Activated CD4-positive, alpha-beta T cell treated with anti-CD3 and anti-CD28 coated beads, Interleukin-2, amount 50 U/mL, for 4 hours (primary cell): ENCODE results near the gene ZNF497.
"Not testable (repeated sequence)": the region's sequence is repeated elsewhere in the genome, so short reads cannot be mapped to it uniquely, and the experiment has no call there.

Source experiments
- DNase-seq, 2 experiments: peaks; one replicate each; pipeline ENCODE4 v3.0.0-alpha.2; 2020

Gene ZNF497

GRCh38 chr19:58362272-58362994 is at the start of gene ZNF497:
TSS of gene ZNF497 (minus strand) at chr19:58362751. CDS start at chr19:58357635, 5,116 bp downstream.
- DNase-seq, result peak; percentile 95 to 96

- peak in 1 of 2 experiments; percentile 11 for DNase-seq
Observed at GRCh38 chr19:58409010-58409790, 46.6 kb upstream of the ZNF497 start.

DNA sequence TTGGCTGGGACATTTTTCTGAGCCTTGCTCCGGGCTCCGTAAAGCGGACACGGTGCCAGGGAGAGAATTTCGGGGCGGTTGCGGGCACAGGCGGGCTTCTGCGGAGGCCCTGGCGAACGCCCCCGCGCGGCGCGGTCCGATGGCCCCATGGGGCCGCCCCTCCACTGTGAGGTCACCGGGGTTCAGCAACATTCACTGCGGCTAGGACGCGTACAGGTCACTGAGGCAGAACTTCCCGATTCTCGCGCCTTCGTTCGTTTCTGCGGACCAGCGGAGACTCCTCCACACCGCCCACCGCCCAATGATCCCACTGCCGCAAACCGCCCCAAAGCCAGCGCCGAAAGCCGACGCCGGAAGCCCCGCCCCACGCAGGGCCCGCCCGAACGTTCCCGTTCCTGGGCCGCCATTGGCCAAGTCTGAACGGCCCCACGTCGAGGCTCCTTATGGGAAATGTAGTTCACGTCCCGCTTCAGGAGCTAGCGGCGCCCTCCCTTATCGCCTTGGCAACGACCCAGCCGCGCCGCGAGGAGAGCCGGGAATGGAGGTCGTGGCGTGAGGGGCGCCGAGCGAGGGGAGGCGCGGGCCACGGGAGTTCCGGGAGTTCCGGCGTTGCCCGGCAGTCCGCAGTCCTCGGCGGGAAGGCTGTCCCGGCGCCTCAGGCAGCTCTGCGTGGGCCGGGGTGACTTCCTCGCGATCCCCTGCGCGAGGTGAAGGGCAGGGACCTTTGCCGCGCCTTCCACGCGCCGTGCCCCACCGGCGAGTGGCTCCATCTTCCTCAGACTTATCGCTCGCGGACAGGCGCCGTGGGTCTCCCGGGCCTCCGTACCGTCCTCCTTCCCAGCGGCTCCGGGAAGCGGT is 45.8 kb upstream of the ZNF497 start, which contains the start of gene ZNF584:
TSS of gene ZNF584 (plus strand) at position 498 of the 858 bp plus-strand sequence. CDS start 499 bp downstream, outside the sequence.
- peak; percentile 92 to 94 for DNase-seq

DNA sequence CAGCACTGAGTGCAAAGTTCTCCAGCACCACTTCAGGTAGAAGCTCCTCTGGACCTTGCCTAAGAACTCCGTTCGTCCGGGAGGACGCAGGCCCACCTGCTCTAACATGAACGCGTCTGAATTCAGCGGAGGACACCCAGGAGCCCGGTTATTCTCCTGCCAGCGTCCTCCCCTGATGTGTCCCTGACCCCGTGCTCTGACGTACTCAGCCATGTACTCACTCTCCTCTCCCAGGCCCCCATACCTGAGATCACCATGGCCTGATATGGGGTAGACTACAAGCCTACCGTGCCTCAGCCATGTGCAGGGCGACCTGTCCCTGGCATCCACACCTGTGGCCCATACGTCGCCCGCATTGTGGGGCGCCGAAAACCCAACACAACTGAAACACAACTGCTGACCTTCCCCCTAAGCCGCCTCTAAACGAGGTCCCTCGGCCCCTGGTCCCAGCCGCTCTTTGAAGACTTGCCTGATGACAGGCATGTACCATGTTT is 45.2 kb upstream of the ZNF497 start:
- no peak for DNase-seq

DNA sequence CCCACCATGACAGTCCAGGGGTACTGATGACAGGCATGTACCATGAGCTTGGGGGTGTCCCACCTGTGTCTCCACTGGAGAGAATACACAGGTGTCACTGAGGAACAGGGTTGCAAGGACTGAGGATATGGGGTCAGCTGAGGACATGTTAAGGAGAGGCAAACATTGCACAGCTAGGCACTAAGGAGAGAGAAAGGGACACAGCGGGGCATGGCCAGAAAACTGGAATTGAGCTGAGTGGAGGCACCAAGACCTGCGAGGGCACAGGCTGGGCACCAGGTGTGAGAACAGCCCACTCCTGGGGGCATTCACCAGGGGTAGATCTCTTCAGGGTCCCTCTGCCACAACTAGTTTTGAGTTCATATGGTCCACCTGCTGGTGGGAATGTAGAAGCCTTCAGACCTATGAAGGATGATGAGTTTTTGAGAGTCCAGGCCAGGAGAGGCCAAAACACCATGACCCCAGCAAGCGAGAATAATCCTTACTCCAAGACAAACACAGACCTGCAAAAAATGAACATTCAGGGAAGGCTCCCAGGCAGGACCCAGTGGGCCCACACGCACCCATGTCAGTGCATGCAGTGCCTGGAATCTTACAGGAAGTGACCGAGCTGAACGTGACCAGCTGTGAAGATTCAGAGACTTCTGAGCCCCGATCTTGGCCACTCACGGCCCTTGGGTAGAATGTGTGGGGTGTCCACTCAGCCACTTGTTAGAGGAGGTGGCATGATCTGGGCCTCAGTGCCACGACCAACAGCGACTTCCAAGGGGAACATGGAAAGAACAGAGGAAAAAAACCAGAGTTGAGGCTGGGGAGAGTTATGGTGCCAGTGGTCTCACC is 44.5 kb upstream of the ZNF497 start:
- DNase-seq, result no peak

DNA sequence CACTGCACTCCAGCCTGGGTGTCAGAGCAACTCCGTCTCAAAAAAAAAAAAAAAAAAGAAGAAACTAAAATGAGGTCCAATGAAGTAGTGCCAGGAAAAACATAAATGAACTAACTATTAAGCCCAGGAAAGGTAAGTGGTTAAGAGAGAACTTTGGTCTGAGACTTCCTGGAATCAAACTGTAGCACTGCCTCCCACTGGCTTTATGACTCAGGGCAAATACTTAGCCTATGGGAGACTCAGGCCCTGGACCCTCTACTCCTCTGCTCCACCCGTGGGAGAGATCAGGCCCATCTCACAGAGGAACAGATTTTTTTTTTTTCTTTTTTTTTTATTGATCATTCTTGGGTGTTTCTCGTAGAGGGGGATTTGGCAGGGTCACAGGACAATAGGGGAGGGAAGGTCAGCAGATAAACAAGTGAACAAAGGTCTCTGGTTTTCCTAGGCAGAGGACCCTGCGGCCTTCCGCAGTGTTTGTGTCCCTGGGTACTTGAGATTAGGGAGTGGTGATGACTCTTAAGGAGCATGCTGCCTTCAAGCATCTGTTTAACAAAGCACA is 41.4 kb upstream of the ZNF497 start:
- not testable (repeated sequence) for DNase-seq

DNA sequence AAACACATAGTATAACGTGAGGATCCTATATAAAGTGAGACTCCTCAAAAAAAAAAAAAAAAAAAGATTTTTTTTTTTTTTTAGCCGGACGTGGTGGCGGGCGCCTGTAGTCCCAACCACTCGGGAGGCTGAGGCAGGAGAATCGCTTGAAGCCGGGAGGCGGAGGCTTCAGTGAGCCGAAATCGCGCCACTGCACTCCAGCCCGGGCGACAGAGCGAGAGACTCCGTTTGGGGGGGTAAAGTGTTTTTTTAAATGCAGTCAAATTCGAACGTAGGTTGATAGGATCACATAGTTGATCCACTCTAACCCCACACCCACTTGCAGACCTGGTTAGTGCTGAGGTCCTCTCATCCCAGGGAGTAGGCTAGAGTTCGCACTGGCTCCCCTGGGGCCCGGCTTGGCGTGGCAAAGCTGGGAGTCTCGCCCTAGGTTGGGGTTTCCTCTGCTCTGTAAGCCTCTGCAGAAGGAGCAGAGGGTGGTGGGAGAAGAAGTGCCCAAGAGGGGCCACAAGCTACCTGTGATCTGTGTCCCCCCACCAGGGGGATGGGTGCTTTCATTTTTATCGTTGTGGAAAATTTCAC is 39.4 kb upstream of the ZNF497 start:
- DNase-seq, result no peak

DNA sequence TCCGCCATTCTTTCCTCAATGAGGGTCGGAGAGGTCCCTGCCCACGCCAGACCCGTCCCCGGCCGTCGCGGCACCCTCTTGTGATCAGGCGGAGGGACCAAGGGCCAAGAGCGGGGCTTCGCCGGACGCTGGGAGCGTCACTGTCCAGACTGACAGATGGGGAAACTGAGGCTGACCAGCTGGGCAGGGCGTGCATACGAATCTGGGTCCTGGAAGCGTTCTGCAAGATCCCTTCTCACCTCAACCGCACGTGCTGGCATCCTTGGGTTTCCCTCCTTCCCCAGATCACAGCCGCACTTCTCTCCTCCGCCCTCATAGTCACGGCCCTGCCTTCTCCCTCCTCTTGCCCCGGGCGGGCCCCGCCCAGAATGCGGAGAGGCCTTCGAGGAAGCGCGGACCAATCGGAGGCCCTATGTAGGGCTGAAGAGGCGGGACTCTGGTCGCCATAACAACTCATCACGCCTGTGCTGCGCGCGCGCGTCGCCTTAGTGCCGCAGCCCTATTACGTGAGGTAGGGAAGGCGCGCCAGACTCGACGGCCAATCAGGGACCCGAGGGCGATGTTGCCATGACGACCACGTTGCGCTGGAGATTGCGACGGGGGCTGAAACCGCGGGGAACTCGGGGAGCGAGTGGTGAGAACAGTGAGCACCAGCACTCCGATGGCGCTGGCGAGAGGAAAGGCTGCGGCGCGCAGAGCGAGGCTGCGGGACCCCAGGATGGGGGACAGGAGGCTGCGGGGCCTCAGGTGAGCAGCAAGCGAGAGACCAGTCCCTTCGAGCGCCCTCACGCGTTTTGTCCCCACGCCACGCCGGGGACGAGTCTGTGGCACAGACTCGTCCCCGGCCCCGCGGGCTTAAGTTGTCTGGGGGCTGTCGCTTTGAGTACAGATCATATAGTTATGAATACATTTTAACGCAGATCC is 38.6 kb upstream of the ZNF497 start:
- DNase-seq, result peak; percentile 99

- DNase-seq, result no peak
Observed at GRCh38 chr19:58400316-58400915, 37.9 kb upstream of the ZNF497 start.

GRCh38 chr19:58399903-58400302 is 37.4 kb upstream of the ZNF497 start:
- no peak for DNase-seq

DNA sequence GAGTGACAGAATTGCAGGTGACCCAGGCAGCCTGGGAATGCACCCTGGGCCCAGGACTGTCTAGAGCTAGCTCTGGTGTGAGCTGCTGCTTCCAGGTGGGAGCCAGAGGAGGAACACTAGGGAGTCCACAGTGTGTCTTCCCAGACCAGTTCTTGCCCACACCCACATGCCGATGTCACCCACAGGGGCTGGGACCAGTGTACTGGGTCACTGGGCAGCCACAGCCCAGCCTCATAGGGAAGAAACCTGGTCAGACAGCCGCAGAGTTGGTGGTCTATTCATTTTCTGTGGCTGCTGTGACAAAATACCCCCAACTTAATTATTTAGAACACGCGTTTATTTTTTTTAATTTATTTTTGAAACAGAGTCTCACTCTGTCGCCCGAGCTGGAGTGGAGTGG is 36.0 kb upstream of the ZNF497 start:
- DNase-seq, result no peak

GRCh38 chr19:58398087-58398486 is 35.5 kb upstream of the ZNF497 start:
- no peak for DNase-seq

DNA sequence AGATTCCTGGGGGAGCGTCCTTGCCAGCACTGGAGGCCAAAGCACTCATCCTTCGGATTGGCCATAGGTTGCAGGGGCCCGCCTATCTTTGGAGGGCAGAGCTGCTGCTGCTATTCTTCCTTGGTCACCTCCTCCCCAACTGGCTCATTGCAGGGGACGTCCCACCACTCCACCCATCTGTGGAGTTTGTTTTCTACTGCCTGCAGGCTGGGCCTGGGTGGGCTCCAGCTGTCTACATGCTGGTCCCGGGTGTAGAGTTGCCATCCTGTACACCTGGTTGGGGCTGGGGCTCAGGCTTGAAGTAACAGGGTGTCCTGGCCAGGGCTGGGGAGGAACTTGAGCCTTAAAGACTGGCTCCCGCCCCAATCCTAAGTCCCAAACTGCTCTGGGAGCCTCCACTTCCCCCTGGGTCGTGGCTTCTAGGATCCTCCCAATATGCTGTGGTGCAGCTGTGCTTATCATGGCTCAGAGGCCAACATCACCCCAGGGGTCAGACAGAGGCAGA is 35.0 kb upstream of the ZNF497 start:
- DNase-seq, result no peak

DNA sequence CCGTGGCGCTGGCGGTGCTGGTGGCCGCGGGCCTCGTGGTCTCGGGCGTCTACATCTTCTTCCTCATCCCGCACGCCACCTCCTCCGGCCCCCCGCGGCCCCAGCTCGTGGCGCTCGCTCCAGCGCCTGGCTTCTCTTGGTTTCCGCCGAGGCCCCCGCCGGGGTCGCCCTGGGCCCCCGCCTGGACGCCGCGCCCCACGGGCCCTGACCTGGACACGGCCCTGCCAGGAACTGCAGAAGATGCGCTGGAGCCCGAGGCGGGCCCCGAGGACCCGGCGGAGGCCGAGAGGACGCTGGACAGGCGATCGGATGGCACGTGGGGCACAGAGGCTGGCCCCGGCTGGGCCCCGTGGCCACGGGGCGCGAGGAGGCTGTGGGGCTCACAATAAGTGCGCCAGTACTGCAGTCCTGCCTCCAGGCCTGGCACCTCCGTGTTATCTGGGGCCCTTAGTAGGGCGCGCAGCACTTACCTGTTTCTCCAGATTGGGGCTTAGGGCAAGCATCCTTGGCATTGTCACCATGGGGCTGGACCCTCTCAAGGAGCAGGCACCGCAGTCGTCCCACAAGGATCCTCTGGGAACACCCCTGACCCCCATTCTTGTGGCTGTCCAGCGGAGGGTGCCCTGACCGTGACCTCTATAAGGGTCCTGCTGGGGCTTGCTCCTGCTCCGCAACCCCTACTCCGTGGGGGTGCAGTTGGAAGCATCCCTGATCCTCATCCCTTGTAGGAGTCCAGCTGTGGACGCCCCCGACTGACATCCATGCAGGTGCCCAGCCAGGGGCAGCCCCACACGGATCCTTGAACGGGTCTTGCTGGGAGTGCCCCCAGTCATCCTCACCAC is 34.4 kb upstream of the ZNF497 start:
- DNase-seq, result no peak

DNA sequence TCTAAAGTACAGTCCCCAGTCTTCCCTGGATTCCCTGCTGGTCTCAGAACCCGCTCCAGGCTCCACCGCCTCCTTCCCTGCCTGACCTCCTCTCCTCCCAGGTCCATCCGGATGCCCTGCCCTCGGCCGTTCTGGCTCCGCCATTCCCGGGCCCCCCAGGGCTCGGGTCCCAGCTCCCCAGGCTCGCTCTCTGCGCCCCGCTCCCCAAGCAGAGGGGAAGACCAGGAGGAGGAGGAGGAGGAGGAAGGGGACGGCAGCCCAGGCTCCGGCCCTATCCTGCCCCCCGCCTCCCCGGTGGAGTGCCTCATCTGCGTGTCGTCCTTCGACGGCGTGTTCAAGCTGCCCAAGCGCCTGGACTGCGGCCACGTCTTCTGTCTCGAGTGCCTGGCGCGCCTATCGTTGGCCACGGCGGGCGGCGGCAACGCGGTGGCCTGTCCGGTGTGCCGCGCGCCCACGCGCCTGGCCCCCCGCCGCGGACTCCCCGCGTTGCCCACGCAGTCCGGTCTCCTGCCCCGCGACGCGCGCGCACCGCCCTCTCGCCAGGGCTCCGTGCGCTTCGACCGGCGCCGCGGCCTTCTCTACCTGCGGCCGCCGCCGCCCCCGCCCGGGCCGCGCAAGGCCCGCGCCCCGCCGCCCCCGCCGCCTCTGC is 33.6 kb upstream of the ZNF497 start:
- peak in 1 of 2 experiments; percentile 8 for DNase-seq

- no peak for DNase-seq
Observed at GRCh38 chr19:58395220-58395978, 32.8 kb upstream of the ZNF497 start, which contains the start of gene RNF225. TSS of gene RNF225 (plus strand) at chr19:58395656. CDS start at chr19:58396090, 434 bp downstream.

GRCh38 chr19:58394821-58395219 is 32.3 kb upstream of the ZNF497 start:
- no peak for DNase-seq
